ENCODE measurements around the gene GRK3.

Gene GRK3

DNA sequence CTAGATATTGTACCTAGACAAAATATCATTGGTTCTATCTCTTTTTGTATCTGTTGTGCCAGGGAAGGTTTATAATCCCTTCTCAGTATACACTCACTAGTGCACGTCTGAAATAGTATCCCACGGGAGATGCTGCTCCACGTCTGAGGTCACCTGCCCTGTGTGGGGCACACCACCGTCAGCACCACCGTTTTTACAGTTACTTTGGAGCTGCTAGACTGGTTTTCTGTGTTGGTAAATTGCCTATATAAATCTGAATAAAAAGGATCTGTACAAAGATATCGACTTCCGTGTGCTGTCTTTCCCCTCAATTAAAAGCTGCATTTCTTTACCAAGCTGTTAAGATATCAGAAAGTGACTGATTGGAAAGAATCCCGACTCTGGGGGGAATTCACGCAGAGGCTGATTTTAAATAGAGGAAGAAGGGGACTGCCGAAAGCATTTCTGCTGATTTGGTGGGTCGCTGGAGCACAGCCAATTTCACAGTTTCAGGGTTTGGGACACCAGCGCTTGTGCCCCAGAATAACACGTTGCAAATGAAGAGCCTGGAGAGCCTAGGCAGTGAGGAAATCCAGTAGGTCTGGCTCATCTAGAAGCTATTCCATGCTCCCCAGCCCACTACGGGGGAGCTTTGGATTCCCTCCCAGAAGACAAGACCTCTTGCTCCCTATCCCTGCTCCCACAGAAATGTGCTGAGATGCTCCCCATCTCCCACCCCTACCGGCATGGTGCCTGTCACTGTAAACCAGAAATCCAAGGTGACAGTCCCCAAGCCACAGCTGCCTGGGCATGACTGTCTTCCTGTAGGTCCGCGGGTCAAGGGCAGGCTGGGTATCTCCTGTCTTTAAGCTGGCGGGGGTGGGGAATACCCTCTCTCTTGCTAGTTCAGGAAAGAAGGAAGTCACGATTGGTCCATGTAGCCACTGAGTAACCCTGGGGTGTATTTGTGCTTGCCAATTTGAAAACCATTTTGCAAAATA lies 164.8 kb downstream of the GRK3 start:
- no peak for TF ChIP-seq ZNF274 (IDR thresholded peaks at IDR 0.05; ENCODE audit: low read depth, low read length)
- TF ChIP-seq YY1 (IDR thresholded peaks at IDR 0.05; ENCODE audit: insufficient read depth, insufficient read length): no peak
- no peak for TF ChIP-seq SUZ12 (IDR thresholded peaks at IDR 0.05; ENCODE audit: extremely low read depth, insufficient read depth, insufficient read length)
- no peaks in the 10 kb centered on the region for H3K27me3 ChIP-seq (ENCODE audit: insufficient read depth, insufficient read length)
- no peak overlapping the region for H3K9ac ChIP-seq (ENCODE audit: insufficient read length, low read depth)
- no peaks in the 10 kb centered on the region for H3K9me3 ChIP-seq (ENCODE audit: insufficient read depth, low read length)
- H3K36me3 ChIP-seq (ENCODE audit: insufficient read depth, insufficient read length, low read length): no peaks in the 10 kb centered on the region
- no peak overlapping the region for H3K4me3 ChIP-seq (ENCODE audit: insufficient read length, low read depth)
- no peak for DNase-seq (ENCODE audit: low read depth, low spot score)
- no peaks in the 10 kb centered on the region for H3K4me1 ChIP-seq (ENCODE audit: insufficient read depth, insufficient read length)

DNA sequence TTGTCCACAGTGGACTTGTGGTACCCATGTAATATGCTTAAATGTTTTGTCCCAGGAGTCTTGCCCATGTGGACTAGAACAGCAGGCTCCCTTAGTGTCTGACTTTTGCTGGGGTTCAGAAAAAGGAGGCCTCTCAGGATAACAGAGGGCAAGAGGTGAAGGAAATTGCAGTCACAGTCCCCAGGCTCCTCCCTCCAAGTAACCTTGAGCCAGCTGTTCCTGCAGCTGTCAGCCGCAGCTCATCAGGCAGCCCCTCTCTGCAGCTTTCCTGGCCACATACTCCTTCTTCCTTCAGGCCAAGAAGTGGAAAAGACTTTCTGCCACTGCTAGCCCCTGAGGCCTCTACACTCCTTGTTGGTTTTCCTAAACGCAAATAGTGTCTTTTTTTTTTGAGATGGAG lies 171.2 kb downstream of the GRK3 start:
- H3K4me1 ChIP-seq (ENCODE audit: insufficient read depth, insufficient read length): no peaks in the 10 kb centered on the region
- H3K9ac ChIP-seq (ENCODE audit: insufficient read length, low read depth): no peak overlapping the region
- H3K36me3 ChIP-seq (ENCODE audit: insufficient read depth, insufficient read length, low read length): no peaks in the 10 kb centered on the region
- no peaks in the 10 kb centered on the region for H3K9me3 ChIP-seq (ENCODE audit: insufficient read depth, low read length)
- TF ChIP-seq ZNF274 (IDR thresholded peaks at IDR 0.05; ENCODE audit: low read depth, low read length) (no peak), SUZ12 (IDR thresholded peaks at IDR 0.05; ENCODE audit: extremely low read depth, insufficient read depth, insufficient read length) (no peak), YY1 (IDR thresholded peaks at IDR 0.05; ENCODE audit: insufficient read depth, insufficient read length) (no peak)
- DNase-seq (ENCODE audit: low read depth, low spot score): no peak
- H3K4me3 ChIP-seq (ENCODE audit: insufficient read length, low read depth): no peak overlapping the region
- no peaks in the 10 kb centered on the region for H3K27me3 ChIP-seq (ENCODE audit: insufficient read depth, insufficient read length)

DNA sequence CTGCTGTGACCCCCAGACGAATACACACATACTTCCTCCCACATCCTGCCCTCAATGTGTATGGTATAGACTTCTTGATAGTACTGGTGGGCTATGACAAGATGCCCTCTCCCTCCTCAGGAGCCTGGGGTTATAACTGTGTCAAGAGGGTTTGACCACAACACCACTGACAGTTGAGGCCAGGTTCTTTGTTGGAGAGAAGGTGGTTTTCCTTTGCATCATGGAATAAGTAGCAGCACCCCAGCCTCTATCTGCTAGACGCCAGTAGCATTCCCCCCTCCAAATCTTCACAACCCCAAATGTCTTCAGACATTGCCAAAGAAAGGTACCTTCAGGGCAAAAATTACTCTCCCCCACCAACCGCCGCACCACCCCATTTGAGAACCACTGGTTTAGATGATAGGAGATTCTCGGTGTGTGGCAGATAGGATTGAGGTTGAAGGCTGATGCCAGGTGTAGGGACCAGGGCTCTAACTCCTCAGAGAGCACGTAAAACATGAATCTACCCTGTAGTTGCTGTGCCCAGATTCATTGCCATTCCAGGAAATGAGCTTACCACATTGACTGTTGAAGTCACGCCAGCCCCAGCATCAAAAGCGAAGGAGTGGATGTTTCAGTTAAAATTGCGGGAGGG lies 172.0 kb downstream of the GRK3 start:
- Histone ChIP-seq H3K27me3 (ENCODE audit: insufficient read depth, insufficient read length) (no peaks in the 10 kb centered on the region), H3K9ac (ENCODE audit: insufficient read length, low read depth) (no peak overlapping the region), H3K36me3 (ENCODE audit: insufficient read depth, insufficient read length, low read length) (no peaks in the 10 kb centered on the region), H3K4me1 (ENCODE audit: insufficient read depth, insufficient read length) (no peaks in the 10 kb centered on the region), H3K4me3 (ENCODE audit: insufficient read length, low read depth) (no peak overlapping the region), H3K9me3 (ENCODE audit: insufficient read depth, low read length) (no peaks in the 10 kb centered on the region)
- TF ChIP-seq YY1 (IDR thresholded peaks at IDR 0.05; ENCODE audit: insufficient read depth, insufficient read length) (no peak), ZNF274 (IDR thresholded peaks at IDR 0.05; ENCODE audit: low read depth, low read length) (no peak), SUZ12 (IDR thresholded peaks at IDR 0.05; ENCODE audit: extremely low read depth, insufficient read depth, insufficient read length) (no peak)
- no peak for DNase-seq (ENCODE audit: low read depth, low spot score)

DNA sequence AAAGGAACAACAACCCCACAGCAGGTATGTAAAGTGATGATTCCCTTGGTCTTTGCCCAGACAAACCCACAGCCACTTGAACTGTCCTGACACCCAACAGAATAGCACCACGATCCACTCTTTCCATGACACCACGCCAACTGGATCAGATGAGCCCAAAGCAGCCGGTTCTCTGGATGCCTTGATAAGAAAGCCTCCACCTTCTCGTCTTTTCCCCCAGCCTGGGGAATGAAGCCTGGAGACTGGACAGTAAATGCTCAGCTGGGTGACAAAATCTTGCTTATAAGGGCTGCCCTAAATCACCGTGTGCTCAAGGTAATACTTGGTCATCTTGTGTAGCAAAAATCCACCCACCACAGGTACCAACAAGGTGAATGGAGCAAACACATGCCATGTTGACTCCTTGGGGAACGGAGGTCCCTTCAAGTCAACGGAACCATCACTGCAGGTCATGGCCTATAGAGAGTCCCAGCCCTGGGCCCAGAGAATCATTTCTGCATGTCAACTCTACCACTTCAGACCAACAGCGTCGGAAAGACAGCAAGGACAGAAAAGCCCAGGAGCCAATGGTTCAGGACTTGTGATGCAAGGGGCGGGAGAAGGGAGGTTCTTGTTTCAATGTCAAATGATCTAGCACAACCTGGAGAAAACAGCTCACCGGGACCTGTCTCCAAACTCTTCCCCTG lies 175.3 kb downstream of the GRK3 start:
- Histone ChIP-seq H3K36me3 (ENCODE audit: insufficient read depth, insufficient read length, low read length) (no peaks in the 10 kb centered on the region), H3K9ac (ENCODE audit: insufficient read length, low read depth) (no peak overlapping the region), H3K4me1 (ENCODE audit: insufficient read depth, insufficient read length) (peaks cover 2% of the 10 kb centered on the region), H3K9me3 (ENCODE audit: insufficient read depth, low read length) (no peaks in the 10 kb centered on the region), H3K27me3 (ENCODE audit: insufficient read depth, insufficient read length) (no peaks in the 10 kb centered on the region), H3K4me3 (ENCODE audit: insufficient read length, low read depth) (no peak overlapping the region)
- TF ChIP-seq SUZ12 (IDR thresholded peaks at IDR 0.05; ENCODE audit: extremely low read depth, insufficient read depth, insufficient read length) (no peak), ZNF274 (IDR thresholded peaks at IDR 0.05; ENCODE audit: low read depth, low read length) (no peak), YY1 (IDR thresholded peaks at IDR 0.05; ENCODE audit: insufficient read depth, insufficient read length) (no peak)
- DNase-seq (ENCODE audit: low read depth, low spot score): no peak

DNA sequence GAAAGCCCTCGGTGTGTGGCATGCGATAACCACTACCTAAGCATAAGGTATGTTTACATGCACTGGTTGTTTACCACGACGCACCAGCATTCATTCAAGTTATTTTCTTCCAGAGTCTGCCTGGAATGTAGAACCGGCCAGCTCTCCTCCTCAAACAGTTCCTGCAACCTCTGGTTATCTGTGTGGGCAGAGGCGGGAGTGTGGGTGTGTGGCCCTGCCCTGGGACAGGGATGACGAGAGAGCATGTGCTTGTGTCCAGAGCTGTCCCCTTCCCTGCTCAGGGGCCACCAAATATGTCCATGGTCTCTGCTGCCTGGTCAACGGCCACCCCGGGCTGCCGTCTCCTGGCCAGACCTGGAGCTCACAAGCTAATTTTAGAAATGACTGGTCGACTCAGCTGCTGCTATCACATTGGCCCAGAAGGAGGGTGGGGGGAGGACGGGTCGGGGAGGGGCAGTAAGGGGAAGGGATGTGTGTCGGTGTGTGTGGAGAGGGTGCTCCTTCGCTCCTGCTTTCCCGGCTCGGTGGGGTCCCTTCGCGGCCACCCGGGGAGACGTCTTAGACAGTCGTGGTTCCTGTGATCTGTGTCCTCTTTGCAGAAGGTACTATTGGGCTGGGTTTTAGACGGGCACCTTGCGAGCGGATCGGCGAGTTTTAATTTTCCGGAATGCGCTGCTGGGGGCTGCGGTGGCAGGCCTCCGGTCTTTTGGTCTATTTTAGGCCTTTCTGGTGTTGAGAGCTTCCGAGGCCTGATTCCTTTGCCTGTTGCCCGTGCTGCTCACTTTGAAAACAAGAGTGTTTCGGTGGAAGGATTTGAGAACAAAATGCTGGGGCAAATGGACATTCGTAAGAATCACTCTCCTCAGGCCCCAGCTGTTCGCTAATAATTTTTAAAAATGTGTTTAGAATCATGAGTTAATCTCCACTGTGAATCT lies 177.5 kb downstream of the GRK3 start, which contains the start of gene MYO18B:
Gene MYO18B (plus strand): TSS at position 497 of the 935 bp plus-strand sequence. CDS start 18,905 bp downstream, outside the sequence.
- Histone ChIP-seq H3K9ac (ENCODE audit: insufficient read length, low read depth) (no peak within 1 kb of the TSS), H3K4me3 (ENCODE audit: insufficient read length, low read depth) (no peak within 1 kb of the TSS), H3K4me1 (ENCODE audit: insufficient read depth, insufficient read length) (peaks cover 2% of the 10 kb centered on the region), H3K36me3 (ENCODE audit: insufficient read depth, insufficient read length, low read length) (no peaks in the 10 kb centered on the region), H3K9me3 (ENCODE audit: insufficient read depth, low read length) (no peaks in the 10 kb centered on the region), H3K27me3 (ENCODE audit: insufficient read depth, insufficient read length) (no peaks in the 10 kb centered on the region)
- TF ChIP-seq YY1 (IDR thresholded peaks at IDR 0.05; ENCODE audit: insufficient read depth, insufficient read length) (no peak), ZNF274 (IDR thresholded peaks at IDR 0.05; ENCODE audit: low read depth, low read length) (no peak), SUZ12 (IDR thresholded peaks at IDR 0.05; ENCODE audit: extremely low read depth, insufficient read depth, insufficient read length) (no peak)
- no peak for DNase-seq (ENCODE audit: low read depth, low spot score)

DNA sequence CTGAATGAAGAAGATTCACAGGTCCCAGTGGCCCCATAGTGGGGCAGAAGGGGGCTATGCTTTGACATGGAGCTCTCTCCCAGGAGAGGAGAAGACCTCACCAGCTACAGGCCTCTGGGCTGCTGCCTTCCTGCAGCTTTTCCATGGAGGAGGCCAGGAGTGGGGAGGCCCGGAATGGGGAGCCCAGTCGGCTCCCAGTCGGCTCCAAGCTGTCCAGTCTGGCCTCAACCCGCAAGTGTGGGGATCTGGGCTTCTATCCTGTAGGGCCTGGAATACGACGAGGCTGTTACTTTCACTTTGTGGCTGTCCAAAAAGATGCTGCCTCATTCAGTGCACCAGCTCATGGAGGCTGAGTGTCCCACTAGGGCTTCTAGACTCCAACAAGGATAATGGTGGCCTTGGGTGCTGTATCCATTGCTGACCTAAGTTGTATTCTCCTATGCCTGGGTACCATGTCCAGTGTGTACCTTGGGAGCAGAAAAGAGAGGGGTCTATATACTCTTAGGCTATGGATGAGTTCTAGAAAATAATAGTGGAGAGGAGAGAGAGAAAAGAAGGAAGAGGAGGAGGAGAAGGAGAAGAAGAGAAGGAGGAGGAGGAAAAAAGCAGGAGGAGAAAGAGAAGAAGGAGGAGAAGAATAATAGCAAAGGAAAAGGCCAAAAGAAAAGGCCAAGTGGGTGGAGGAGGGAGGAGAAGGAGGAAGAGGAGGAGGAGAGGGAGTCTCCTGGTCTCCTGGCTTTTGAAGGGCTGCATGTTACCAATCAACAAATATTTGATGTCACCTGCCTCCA lies 178.6 kb downstream of the GRK3 start:
- H3K27me3 ChIP-seq (ENCODE audit: insufficient read depth, insufficient read length): no peaks in the 10 kb centered on the region
- H3K4me1 ChIP-seq (ENCODE audit: insufficient read depth, insufficient read length): peaks cover 2% of the 10 kb centered on the region
- H3K9ac ChIP-seq (ENCODE audit: insufficient read length, low read depth): no peak overlapping the region
- no peak for DNase-seq (ENCODE audit: low read depth, low spot score)
- TF ChIP-seq SUZ12 (IDR thresholded peaks at IDR 0.05; ENCODE audit: extremely low read depth, insufficient read depth, insufficient read length): no peak
- no peak for TF ChIP-seq YY1 (IDR thresholded peaks at IDR 0.05; ENCODE audit: insufficient read depth, insufficient read length)
- no peak for TF ChIP-seq ZNF274 (IDR thresholded peaks at IDR 0.05; ENCODE audit: low read depth, low read length)
- no peaks in the 10 kb centered on the region for H3K36me3 ChIP-seq (ENCODE audit: insufficient read depth, insufficient read length, low read length)
- no peaks in the 10 kb centered on the region for H3K9me3 ChIP-seq (ENCODE audit: insufficient read depth, low read length)
- H3K4me3 ChIP-seq (ENCODE audit: insufficient read length, low read depth): no peak overlapping the region

Data from NT2/D1 (cell line).